NB4 (cell line): ENCODE data around the gene NR3C2.

Experiments used
- POLR2A ChIP-seq: IDR thresholded peaks from 2 replicates; pipeline ENCODE4 v1.6.1; 2011; ENCODE audit warnings: mild to moderate bottlenecking; ENCODE audit not compliant: insufficient read length; ENCODE audit errors: extremely low read depth
- TF ChIP-seq, protein P1 (sequence below): IDR thresholded peaks from one replicate; pipeline ENCODE4 v1.5.1; 2012; ENCODE audit warnings: low read depth, low read length
- TF ChIP-seq, protein P2 (sequence below): IDR thresholded peaks from 2 replicates; pipeline ENCODE4 v1.6.1; 2011; ENCODE audit warnings: low read depth, low read length

DNA sequence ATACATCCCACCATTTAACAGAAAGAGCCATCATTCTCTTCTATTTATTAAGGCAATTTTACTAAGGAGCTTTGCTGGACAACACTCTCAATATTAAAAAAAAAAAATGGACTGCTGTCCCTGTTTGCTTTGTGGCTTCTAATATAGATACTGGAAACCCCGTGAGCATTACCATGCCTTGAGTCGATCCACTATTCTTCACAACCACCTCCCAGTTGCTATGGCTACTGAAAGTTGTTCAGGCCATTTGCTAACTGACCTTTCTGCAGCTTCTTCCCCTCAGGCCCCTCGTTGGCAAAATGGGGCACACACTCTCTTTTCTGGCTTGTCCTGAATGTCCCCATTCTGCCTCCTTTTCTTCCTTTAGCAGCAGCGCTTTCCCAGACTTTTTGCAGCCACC lies 340.4 kb downstream of the NR3C2 start:
- TF ChIP-seq, protein P1, sequence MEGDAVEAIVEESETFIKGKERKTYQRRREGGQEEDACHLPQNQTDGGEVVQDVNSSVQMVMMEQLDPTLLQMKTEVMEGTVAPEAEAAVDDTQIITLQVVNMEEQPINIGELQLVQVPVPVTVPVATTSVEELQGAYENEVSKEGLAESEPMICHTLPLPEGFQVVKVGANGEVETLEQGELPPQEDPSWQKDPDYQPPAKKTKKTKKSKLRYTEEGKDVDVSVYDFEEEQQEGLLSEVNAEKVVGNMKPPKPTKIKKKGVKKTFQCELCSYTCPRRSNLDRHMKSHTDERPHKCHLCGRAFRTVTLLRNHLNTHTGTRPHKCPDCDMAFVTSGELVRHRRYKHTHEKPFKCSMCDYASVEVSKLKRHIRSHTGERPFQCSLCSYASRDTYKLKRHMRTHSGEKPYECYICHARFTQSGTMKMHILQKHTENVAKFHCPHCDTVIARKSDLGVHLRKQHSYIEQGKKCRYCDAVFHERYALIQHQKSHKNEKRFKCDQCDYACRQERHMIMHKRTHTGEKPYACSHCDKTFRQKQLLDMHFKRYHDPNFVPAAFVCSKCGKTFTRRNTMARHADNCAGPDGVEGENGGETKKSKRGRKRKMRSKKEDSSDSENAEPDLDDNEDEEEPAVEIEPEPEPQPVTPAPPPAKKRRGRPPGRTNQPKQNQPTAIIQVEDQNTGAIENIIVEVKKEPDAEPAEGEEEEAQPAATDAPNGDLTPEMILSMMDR, result no peak
- TF ChIP-seq, protein P2, sequence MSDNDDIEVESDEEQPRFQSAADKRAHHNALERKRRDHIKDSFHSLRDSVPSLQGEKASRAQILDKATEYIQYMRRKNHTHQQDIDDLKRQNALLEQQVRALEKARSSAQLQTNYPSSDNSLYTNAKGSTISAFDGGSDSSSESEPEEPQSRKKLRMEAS, result no peak
- TF ChIP-seq POLR2A, result no peak
